Karpas-422 (cell line): ENCODE measurements around the gene TAT. TPM values are rescaled to one million over a fixed set of nuclear protein-coding genes. Genes with fewer than 3 reads are reported as not detected.

Source experiments
- DNase-seq: peaks from one replicate; pipeline ENCODE4 v3.0.0-alpha.2; 2015
- H2AFZ ChIP-seq: fragments of 200-600 bp; sonication (generic); 2 replicates; pipeline ENCODE4 v1.6.1; 2014; ENCODE audit warnings: antibody characterized with exemption, low read length, mixed read lengths
- H3K27ac ChIP-seq: fragments of 200-600 bp; sonication (generic); 2 replicates; pipeline ENCODE4 v1.5.1; 2014; ENCODE audit warnings: mild to moderate bottlenecking, low read length, moderate library complexity
- H3K27me3 ChIP-seq: fragments of 200-600 bp; sonication (generic); 2 replicates; pipeline ENCODE4 v1.6.1; 2014; ENCODE audit warnings: low read length, mixed read lengths
- H3K36me3 ChIP-seq: fragments of 200-600 bp; sonication (generic); 2 replicates; pipeline ENCODE4 v1.6.1; 2014; ENCODE audit warnings: low read length, mixed read lengths; ENCODE audit not compliant: insufficient read depth
- H3K4me1 ChIP-seq: fragments of 200-600 bp; sonication (generic); 2 replicates; pipeline ENCODE4 v1.6.1; 2014; ENCODE audit warnings: mild to moderate bottlenecking, low read length, mixed read lengths
- H3K4me2 ChIP-seq: fragments of 200-600 bp; sonication (generic); 2 replicates; pipeline ENCODE4 v1.6.1; 2014; ENCODE audit warnings: low read length, low read depth, mild to moderate bottlenecking; ENCODE audit not compliant: poor library complexity, severe bottlenecking
- H3K4me3 ChIP-seq: fragments of 200-600 bp; sonication (generic); 2 replicates; pipeline ENCODE4 v1.5.1; 2014; ENCODE audit warnings: mild to moderate bottlenecking, antibody characterized with exemption, low read length, mixed read lengths
- H3K79me2 ChIP-seq: fragments of 200-600 bp; sonication (generic); 2 replicates; pipeline ENCODE4 v1.6.1; 2014; ENCODE audit warnings: mild to moderate bottlenecking, low read length, mixed read lengths
- H3K9ac ChIP-seq: fragments of 200-600 bp; sonication (generic); 2 replicates; pipeline ENCODE4 v1.6.0; 2014; ENCODE audit warnings: low read length
- H3K9me2 ChIP-seq: fragments of 200-600 bp; sonication (generic), shearing (Covaris generic); replicated peaks from 2 replicates; pipeline ENCODE4 v1.6.0; 2014; ENCODE audit warnings: mild to moderate bottlenecking, low read length, moderate library complexity; ENCODE audit not compliant: insufficient read depth
- H3K9me3 ChIP-seq: fragments of 300-700, 200-600 bp; sonication (generic); 2 replicates; pipeline ENCODE4 v1.6.1; 2014; ENCODE audit warnings: low read length, mixed read lengths
- H4K20me1 ChIP-seq: fragments of 200-600 bp; sonication (generic); 2 replicates; pipeline ENCODE4 v1.6.1; 2014; ENCODE audit warnings: mild to moderate bottlenecking, antibody characterized with exemption, low read length, low read depth; ENCODE audit not compliant: insufficient read depth
- total RNA-seq: library from RNA; depleted of rRNA; stranded (reverse); fragments of >200 nt; shearing (Covaris generic); gene quantifications from 2 replicates; pipeline ENCODE4 v1.2.3, GENCODE V29; 2014; ENCODE audit warnings: low replicate concordance

Gene TAT
- total RNA-seq, 1 experiment from 2014 or later: not detected

- H3K27me3 ChIP-seq: 0 out of 2 replicates have a peak, but pooled peaks cover 2% of the 10 kb centered on the region
- H3K4me2 ChIP-seq: no peak overlapping the region
- no peaks in the 10 kb centered on the region for H4K20me1 ChIP-seq
- no peak overlapping the region for H3K27ac ChIP-seq
- H2AFZ ChIP-seq: no peak overlapping the region
- H3K9me2 ChIP-seq: no peaks in the 10 kb centered on the region
- no peak overlapping the region for H3K9ac ChIP-seq
- no peaks in the 10 kb centered on the region for H3K36me3 ChIP-seq
- peaks cover 14% of the 10 kb centered on the region for H3K4me1 ChIP-seq
- H3K79me2 ChIP-seq: no peaks in the 10 kb centered on the region
- DNase-seq: no peak
- no peak overlapping the region for H3K4me3 ChIP-seq
- H3K9me3 ChIP-seq: no peaks in the 10 kb centered on the region
Measured at GRCh38 chr16:71574702-71575101, 2.2 kb downstream of the TAT start.

GRCh38 chr16:71573387-71574094 lies 3.4 kb downstream of the TAT start:
- Histone ChIP-seq H4K20me1 (no peaks in the 10 kb centered on the region), H3K4me3 (no peak overlapping the region), H3K36me3 (no peaks in the 10 kb centered on the region), H3K9me2 (no peaks in the 10 kb centered on the region), H2AFZ (no peak overlapping the region), H3K9me3 (no peaks in the 10 kb centered on the region), H3K4me1 (peaks cover 14% of the 10 kb centered on the region), H3K9ac (no peak overlapping the region), H3K27ac (no peak overlapping the region), H3K27me3 (0 out of 2 replicates have a peak, but pooled peaks cover 2% of the 10 kb centered on the region), H3K4me2 (no peak overlapping the region), H3K79me2 (no peaks in the 10 kb centered on the region)
- DNase-seq: no peak

GRCh38 chr16:71572497-71573116 lies 4.3 kb downstream of the TAT start:
- no peak overlapping the region for H2AFZ ChIP-seq
- no peak for DNase-seq
- no peak overlapping the region for H3K27ac ChIP-seq
- peaks cover 14% of the 10 kb centered on the region for H3K4me1 ChIP-seq
- H3K27me3 ChIP-seq: 0 out of 2 replicates have a peak, but pooled peaks cover 2% of the 10 kb centered on the region
- H3K9me3 ChIP-seq: no peaks in the 10 kb centered on the region
- H3K79me2 ChIP-seq: no peaks in the 10 kb centered on the region
- H3K9me2 ChIP-seq: no peaks in the 10 kb centered on the region
- no peak overlapping the region for H3K4me3 ChIP-seq
- no peaks in the 10 kb centered on the region for H4K20me1 ChIP-seq
- H3K36me3 ChIP-seq: no peaks in the 10 kb centered on the region
- no peak overlapping the region for H3K4me2 ChIP-seq
- H3K9ac ChIP-seq: no peak overlapping the region

GRCh38 chr16:71570144-71570543 lies 6.7 kb downstream of the TAT start:
- Histone ChIP-seq H3K9me2 (no peaks in the 10 kb centered on the region), H4K20me1 (no peaks in the 10 kb centered on the region), H3K36me3 (no peaks in the 10 kb centered on the region), H3K4me3 (no peak overlapping the region), H3K4me2 (no peak overlapping the region), H3K27me3 (0 out of 2 replicates have a peak, but pooled peaks cover 2% of the 10 kb centered on the region), H3K27ac (no peak overlapping the region), H3K9me3 (no peaks in the 10 kb centered on the region), H2AFZ (no peak overlapping the region), H3K4me1 (peaks cover 18% of the 10 kb centered on the region), H3K79me2 (no peaks in the 10 kb centered on the region), H3K9ac (no peak overlapping the region)
- DNase-seq: no peak

- H2AFZ ChIP-seq: no peak overlapping the region
- no peaks in the 10 kb centered on the region for H3K36me3 ChIP-seq
- H3K4me1 ChIP-seq: peaks cover 13% of the 10 kb centered on the region
- DNase-seq: no peak
- no peaks in the 10 kb centered on the region for H4K20me1 ChIP-seq
- no peak overlapping the region for H3K4me2 ChIP-seq
- H3K79me2 ChIP-seq: no peaks in the 10 kb centered on the region
- H3K9ac ChIP-seq: no peak overlapping the region
- H3K9me2 ChIP-seq: no peaks in the 10 kb centered on the region
- no peaks in the 10 kb centered on the region for H3K9me3 ChIP-seq
- no peak overlapping the region for H3K27ac ChIP-seq
- H3K27me3 ChIP-seq: 0 out of 2 replicates have a peak, but pooled peaks cover 2% of the 10 kb centered on the region
- H3K4me3 ChIP-seq: no peak overlapping the region
Measured at GRCh38 chr16:71569621-71570020, 7.3 kb downstream of the TAT start.

GRCh38 chr16:71568551-71568950 lies 8.3 kb downstream of the TAT start:
- H4K20me1 ChIP-seq: no peaks in the 10 kb centered on the region
- DNase-seq: no peak
- H3K4me1 ChIP-seq: peaks cover 22% of the 10 kb centered on the region
- no peak overlapping the region for H2AFZ ChIP-seq
- no peak overlapping the region for H3K4me2 ChIP-seq
- H3K9me3 ChIP-seq: no peaks in the 10 kb centered on the region
- H3K27me3 ChIP-seq: 0 out of 2 replicates have a peak, but pooled peaks cover 2% of the 10 kb centered on the region
- H3K36me3 ChIP-seq: no peaks in the 10 kb centered on the region
- H3K79me2 ChIP-seq: no peaks in the 10 kb centered on the region
- no peak overlapping the region for H3K4me3 ChIP-seq
- H3K9me2 ChIP-seq: no peaks in the 10 kb centered on the region
- H3K27ac ChIP-seq: no peak overlapping the region
- no peak overlapping the region for H3K9ac ChIP-seq

- Histone ChIP-seq H3K4me2 (no peak overlapping the region), H3K9me2 (no peaks in the 10 kb centered on the region), H3K4me3 (no peak overlapping the region), H3K9me3 (no peaks in the 10 kb centered on the region), H3K27ac (no peak overlapping the region), H3K36me3 (no peaks in the 10 kb centered on the region), H3K4me1 (peaks cover 22% of the 10 kb centered on the region), H3K79me2 (no peaks in the 10 kb centered on the region), H3K9ac (no peak overlapping the region), H2AFZ (no peak overlapping the region), H3K27me3 (0 out of 2 replicates have a peak, but pooled peaks cover 2% of the 10 kb centered on the region), H4K20me1 (no peaks in the 10 kb centered on the region)
- DNase-seq: no peak
Measured at GRCh38 chr16:71567931-71568330, 9.0 kb downstream of the TAT start.

- Histone ChIP-seq H3K27ac (peak overlapping the region; percentile 93), H3K79me2 (no peaks in the 10 kb centered on the region), H3K9ac (peak overlapping the region; percentile 74), H4K20me1 (no peaks in the 10 kb centered on the region), H3K36me3 (no peaks in the 10 kb centered on the region), H3K27me3 (no peaks in the 10 kb centered on the region), H3K4me1 (peaks cover 22% of the 10 kb centered on the region), H3K4me2 (peak overlapping the region; percentile 96), H3K4me3 (peak overlapping the region; percentile 77), H3K9me2 (no peaks in the 10 kb centered on the region), H3K9me3 (no peaks in the 10 kb centered on the region), H2AFZ (peak overlapping the region; percentile 98)
- DNase-seq: no peak
Measured at GRCh38 chr16:71565812-71566700, 10.8 kb downstream of the TAT start.
